GM12878 (cell line): ENCODE data around the gene UMAD1. TPM values are rescaled to one million over a fixed set of nuclear protein-coding genes. Genes with fewer than 3 reads are reported as not detected.
A peak's percentile ranks its signal among the peaks of the same experiment; 100 is the strongest.

ENCODE experiments used
- ATAC-seq: fragments of 200-7000 bp; cut with Tn5 transposase; 3 replicates; pipeline ENCODE4 v1.9.1; 2020; ENCODE audit warnings: mild to moderate bottlenecking, moderate library complexity
- BruUV-seq: library from RNA; stranded (reverse); fragments of 400-500 nt; replicated peaks from 2 replicates; lab custom pipeline; 2021; lab: Mats Ljungman, UMichigan
- CTCF ChIA-PET: fragments of 300-600 bp; sonication (Branson Sonifier 250); formaldehyde crosslinking; extraction: SDS; loops from one replicate; lab custom pipeline; 2021; ENCODE audit warnings: inconsistent platforms; lab: Yijun Ruan, JAX
- POLR2A ChIA-PET: fragments of 350-600 bp; formaldehyde crosslinking; extraction: SDS; loops from one replicate; lab custom pipeline; 2021; ENCODE audit warnings: inconsistent platforms; lab: Charles Lee
- RAD21 ChIA-PET: fragments of 300-600 bp; sonication (Branson Sonifier 250); formaldehyde crosslinking; loops from one replicate; lab custom pipeline; 2023; ENCODE audit warnings: antibody characterized with exemption; ENCODE audit not compliant: unreplicated experiment; lab: Charles Lee
- SMC1A ChIA-PET: fragments of 300-600 bp; sonication (Branson Sonifier 250); formaldehyde crosslinking; loops from one replicate; lab custom pipeline; 2023; ENCODE audit not compliant: unreplicated experiment, uncharacterized antibody; lab: Charles Lee
- DNase-seq: peaks from one replicate; pipeline ENCODE4 v3.0.0-alpha.2; 2011; ENCODE audit warnings: low read depth, low spot score
- FAIRE-seq: peaks from 3 replicates; lab custom pipeline; 2011; peaks lifted over from hg19 to GRCh38; lab: Jason Lieb, UNC
- H2AFZ ChIP-seq: 2 replicates; pipeline ENCODE4 v1.6.0; 2011; ENCODE audit warnings: low read depth, low read length, control low read depth; ENCODE audit not compliant: control insufficient read depth
- H3K27ac ChIP-seq: 2 replicates; pipeline ENCODE4 v1.5.1; 2011; ENCODE audit warnings: control low read depth; ENCODE audit not compliant: control insufficient read depth, insufficient read depth
- H3K27me3 ChIP-seq, 2 experiments: replicated peaks in 1 of 2; 2 replicates each; pipeline versions ENCODE4 v1.6.0 to v1.6.1; 2011; ENCODE audit warnings: low read length in 1 of 2; ENCODE audit not compliant: control insufficient read depth in 2 of 2, insufficient read depth in 2 of 2
- H3K36me3 ChIP-seq, 2 experiments: 2 replicates each; pipeline ENCODE4 v1.5.1; 2011; ENCODE audit warnings: low read length in 1 of 2; ENCODE audit not compliant: control insufficient read depth in 2 of 2, insufficient read depth in 2 of 2
- H3K4me1 ChIP-seq: 2 replicates; pipeline ENCODE4 v1.6.1; 2011; ENCODE audit warnings: mild to moderate bottlenecking, low read length, moderate library complexity, mixed read lengths; ENCODE audit not compliant: control insufficient read depth, insufficient read depth
- H3K4me2 ChIP-seq: 2 replicates; pipeline ENCODE4 v1.6.0; 2011; ENCODE audit warnings: control low read depth; ENCODE audit not compliant: control insufficient read depth, insufficient read depth
- H3K4me3 ChIP-seq: fragments of 200-600 bp; sonication (generic); 2 replicates; pipeline ENCODE4 v1.5.1; 2016
- H3K79me2 ChIP-seq: 2 replicates; pipeline ENCODE4 v1.6.0; 2011; ENCODE audit warnings: low read length; ENCODE audit not compliant: control insufficient read depth, insufficient read depth
- H3K9ac ChIP-seq: 2 replicates; pipeline ENCODE4 v1.8.0; 2011; ENCODE audit warnings: low read length, control low read depth, mixed read lengths; ENCODE audit not compliant: control insufficient read depth, insufficient read depth
- H3K9me3 ChIP-seq: replicated peaks from 3 replicates; pipeline ENCODE4 v1.5.1; 2011; ENCODE audit warnings: mild to moderate bottlenecking, low read length; ENCODE audit not compliant: control insufficient read depth, insufficient read depth
- H4K20me1 ChIP-seq: 2 replicates; pipeline ENCODE4 v1.6.0; 2011; ENCODE audit not compliant: control insufficient read depth, insufficient read depth
- ASH2L ChIP-seq: fragments of 300-600, 200-600 bp; sonication (generic); IDR thresholded peaks from 2 replicates; pipeline ENCODE4 v1.6.1; 2017; ENCODE audit warnings: low read depth, mild to moderate bottlenecking, borderline replicate concordance
- BCL11A ChIP-seq: IDR thresholded peaks from 2 replicates; pipeline ENCODE4 v1.6.1; 2011; ENCODE audit warnings: low read depth, low read length
- CBX3 ChIP-seq: fragments of 200-600 bp; sonication (generic); IDR thresholded peaks from 2 replicates; pipeline ENCODE4 v1.6.1; 2016; ENCODE audit warnings: low read depth, borderline replicate concordance
- E2F4 ChIP-seq: IDR thresholded peaks from 2 replicates; pipeline ENCODE4 v1.6.1; 2012; ENCODE audit warnings: low read depth, low read length, improper control_type of control experiment
- ESRRA ChIP-seq: IDR thresholded peaks from 2 replicates; pipeline ENCODE4 v1.6.1; 2012; ENCODE audit warnings: mild to moderate bottlenecking, low read length, improper control_type of control experiment
- JUNB ChIP-seq: IDR thresholded peaks from 2 replicates; pipeline ENCODE4 v1.6.1; 2016; ENCODE audit warnings: antibody characterized with exemption, mild to moderate bottlenecking
- MEF2B ChIP-seq: fragments of 450-650 bp; IDR thresholded peaks from 2 replicates; pipeline ENCODE4 v1.6.1; 2018; ENCODE audit warnings: mild to moderate bottlenecking, moderate library complexity; ENCODE audit not compliant: partially characterized antibody, poor library complexity, severe bottlenecking
- MLLT1 ChIP-seq: fragments of 450-650 bp; IDR thresholded peaks from 2 replicates; pipeline ENCODE4 v1.6.1; 2016; ENCODE audit warnings: mild to moderate bottlenecking
- MTA3 ChIP-seq: IDR thresholded peaks from 2 replicates; pipeline ENCODE4 v1.6.1; 2012; ENCODE audit warnings: low read length, inconsistent platforms, borderline replicate concordance
- MYC ChIP-seq: IDR thresholded peaks from 2 replicates; pipeline ENCODE4 v1.6.1; 2011; ENCODE audit warnings: mild to moderate bottlenecking, low read length, moderate library complexity, inconsistent platforms; ENCODE audit not compliant: insufficient read depth, insufficient replicate concordance, insufficient read length, severe bottlenecking
- NFIC ChIP-seq: IDR thresholded peaks from 2 replicates; pipeline ENCODE4 v1.6.1; 2012; ENCODE audit warnings: low read depth, mild to moderate bottlenecking, inconsistent platforms, low read length, moderate library complexity
- NFYA ChIP-seq: IDR thresholded peaks from 2 replicates; pipeline ENCODE4 v1.6.1; 2011; ENCODE audit warnings: low read depth, mild to moderate bottlenecking, low read length, improper control_type of control experiment, borderline replicate concordance
- NR2C2 ChIP-seq: IDR thresholded peaks from 2 replicates; pipeline ENCODE4 v1.6.1; 2011; ENCODE audit warnings: borderline replicate concordance, low read depth; ENCODE audit not compliant: control insufficient read depth, insufficient read length
- POLR2A ChIP-seq: IDR thresholded peaks from 2 replicates; pipeline ENCODE4 v1.6.1; 2011; ENCODE audit warnings: low read depth, mild to moderate bottlenecking, low read length
- RELA ChIP-seq: fragments of 450-650 bp; IDR thresholded peaks from 2 replicates; pipeline ENCODE4 v1.8.0; 2014; ENCODE audit warnings: borderline replicate concordance; ENCODE audit not compliant: partially characterized antibody
- SMARCA5 ChIP-seq: fragments of 450-650 bp; IDR thresholded peaks from 2 replicates; pipeline ENCODE4 v1.6.1; 2017; ENCODE audit warnings: mild to moderate bottlenecking
- SPI1 ChIP-seq: IDR thresholded peaks from 2 replicates; pipeline ENCODE4 v1.6.1; 2011; ENCODE audit warnings: low read depth, mild to moderate bottlenecking, low read length, moderate library complexity, borderline replicate concordance; ENCODE audit not compliant: insufficient read depth
- USF2 ChIP-seq: IDR thresholded peaks from 2 replicates; pipeline ENCODE4 v1.6.1; 2011; ENCODE audit warnings: low read depth, low read length, improper control_type of control experiment, borderline replicate concordance
- YY1 ChIP-seq: IDR thresholded peaks from 2 replicates; pipeline ENCODE4 v1.6.1; 2011; ENCODE audit warnings: low read depth, mild to moderate bottlenecking, low read length
- WGBS: methylation state at CpG from one replicate; pipeline ENCODE4 v1.1.6; 2016; ENCODE audit warnings: low lambda C conversion rate; ENCODE audit not compliant: insufficient replicate concordance, insufficient coverage; ENCODE audit errors: missing lambda C conversion rate; 5-methylcytosine and 5-hydroxymethylcytosine counted together
- in situ Hi-C: fragments of 300-500 bp; cut with MboI; formaldehyde crosslinking; loops from 9 replicates; pipeline ENCODE4 v1.14.3; 2018; ENCODE audit warnings: mixed read lengths
- intact Hi-C: fragments of 100-400 bp; cut with micrococcal nuclease; formaldehyde crosslinking; loops from one replicate; pipeline ENCODE4 v1.14.2; 2022; ENCODE audit not compliant: unreplicated experiment
- polyA plus RNA-seq, 11 experiments: library from polyadenylated mRNA; depleted of rRNA in 4 of 11; unstranded in 6 of 11; stranded (reverse) in 5 of 11; fragments of >200 nt; fragmentation: Nextera tagmentation in 4 of 11; fragmentation: Illumina TruSeq in 1 of 11; extraction: Ambion mirVana in 4 of 11; extraction: Trizol in 1 of 11; gene quantifications; 1 replicate in 1 of 11; 2 replicates in 10 of 11; pipeline versions ENCODE4 v1.2.1 to v1.2.3, GENCODE V29; 2011 to 2016; ENCODE audit warnings: inconsistent platforms in 2 of 11, missing spikeins in 2 of 11, low read depth in 1 of 11
- total RNA-seq, 4 experiments: library from RNA; depleted of rRNA in 3 of 4; stranded (reverse); fragments of >200 nt in 3 of 4; fragmentation: Illumina TruSeq in 1 of 4; extraction: Trizol in 1 of 4; gene quantifications; 2 replicates each; pipeline versions ENCODE4 v1.2.1 to v1.2.3, GENCODE V29; 2013 to 2021

Gene UMAD1
- total and polyA plus RNA-seq, 10 of the 15 experiments (the other 5 are each of a cell fraction or from before 2014, with no cell fraction given), result 6.0 to 28.6 (median 9.3) TPM

GRCh38 chr7:7815395-7815794, 174.8 kb downstream of the UMAD1 start (continued):
- TF ChIP-seq E2F4, result no peak
- TF ChIP-seq MEF2B, result no peak
- TF ChIP-seq NR2C2, result no peak

GRCh38 chr7:7816084-7816483, 175.5 kb downstream of the UMAD1 start:
- in situ Hi-C loops (no loop called here), intact Hi-C loops (loop anchor here (2.0 to 5.0 kb wide), 5 partner anchors 51 to 401 kb away; partner anchors contain the start of gene MIOS)
- Histone ChIP-seq H2AFZ (peak overlapping the region; percentile 15; the same call in 1 of the 2 replicates), H3K9me3 (peaks cover 8% of the 10 kb centered on the region; the same call in 2 of the 3 replicates), H3K4me1 (peaks cover 43% of the 10 kb centered on the region), H3K27ac (peak overlapping the region; percentile 67), H3K4me3 (peak overlapping the region; percentile 32), H3K9ac (0 out of 2 replicates have a peak overlapping the region, but pooled peaks have one; percentile 20), H3K36me3 (no peaks in the 10 kb centered on the region), H3K4me2 (peak overlapping the region; percentile 88), H4K20me1 (no peaks in the 10 kb centered on the region), H3K27me3 (no peaks in the 10 kb centered on the region), H3K79me2 (no peaks in the 10 kb centered on the region)
- BruUV-seq, result no TSS peak
- POLR2A ChIA-PET, result interaction anchor here (1.0 to 2.9 kb wide), 5 partner anchors 43 to 160 kb away, joined by 3 to 10 read pairs (median 3); partner anchors contain the start of gene GLCCI1
- WGBS, result 1% methylated on average over 7 of the region's 7 CpGs
- ATAC-seq (peak; percentile 53), FAIRE-seq (no peak), DNase-seq (peak; percentile 85)
- CTCF ChIA-PET, result interaction anchor here (1.4 kb wide), 1 partner anchor 135 kb away, joined by 7 read pairs; no protein-coding TSS in a partner anchor
- SMC1A ChIA-PET, result interaction anchor here (1.0 to 7.4 kb wide), 11 partner anchors 24 to 150 kb away, joined by 4 to 43 read pairs (median 5); no protein-coding TSS in a partner anchor
- RAD21 ChIA-PET, result interaction anchor here (0.6 to 7.7 kb wide), 6 partner anchors 10 to 374 kb away, joined by 3 to 56 read pairs (median 10); partner anchors contain the start of gene GLCCI1
- TF ChIP-seq MTA3 (peak; percentile 90; the same call in 1 of the 2 replicates), SPI1 (peak; percentile 58; the same call in 1 of the 2 replicates), NFYA (no peak), MYC (no peak), RELA (no peak), YY1 (no peak), BCL11A (peak; percentile 53; the same call in 1 of the 2 replicates), CBX3 (no peak), JUNB (peak; percentile 23; the same call in 1 of the 2 replicates), ESRRA (peak; percentile 83; the same call in 1 of the 2 replicates), USF2 (no peak), SMARCA5 (peak; percentile 38; the same call in 1 of the 2 replicates), MLLT1 (peak; percentile 69; the same call in 1 of the 2 replicates), ASH2L (no peak), POLR2A (0 out of 2 replicates have a peak, but pooled peaks have one; percentile 29), NFIC (peak; percentile 89)
